ENCODE results near the gene TTC8. TPM values are rescaled to one million over a fixed set of nuclear protein-coding genes. Genes with fewer than 3 reads are reported as not detected.

Gene TTC8
- total and polyA plus RNA-seq, 2 donors (not counting 3 experiments of a cell fraction or from before 2014, with no cell fraction given) = 11.9 to 16.3 TPM

DNA sequence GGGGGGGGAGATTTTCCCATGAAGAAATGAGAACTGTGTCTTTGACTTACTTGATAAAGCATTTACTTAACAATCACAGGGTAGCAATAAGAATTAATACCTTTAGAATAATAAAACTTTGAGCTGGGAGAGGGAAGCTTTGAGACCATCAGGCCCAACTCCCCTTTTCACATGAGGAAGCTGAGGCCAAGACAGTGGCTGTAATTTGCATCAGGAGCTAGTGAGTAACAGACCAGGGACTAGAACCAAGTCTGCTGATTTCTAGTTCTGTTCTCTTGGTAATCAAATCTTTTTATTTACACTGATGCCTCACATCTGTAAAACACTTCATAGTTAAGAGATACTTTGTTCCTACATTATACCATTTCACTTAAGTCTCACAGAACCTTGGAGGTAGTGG is 28.7 kb downstream of the TTC8 start:
- POLR2A ChIA-PET = no interaction called here

More for the DNA sequence above, 28.7 kb downstream of the TTC8 start:
- CTCF ChIA-PET = interaction anchor here (1.9 kb wide), 1 partner anchor 11 kb away, joined by 5 read pairs; no protein-coding TSS in a partner anchor
- H3K4me1 ChIP-seq (ENCODE audit: control insufficient read depth, extremely low read depth, insufficient read depth, low read length) = no peaks in the 10 kb centered on the region
- intact Hi-C loops (cut with micrococcal nuclease) (no loop called here), dilution Hi-C loops (cut with MboI; ENCODE audit: extremely low pct_ligation_motif_present, low sequenced_read_pairs) (no loop called here)
- H3K27me3 ChIP-seq (ENCODE audit: control insufficient read depth in 2 of 2, insufficient read depth in 2 of 2, low read length in 2 of 2) = no peaks in the 10 kb centered on the region
- H2AFZ ChIP-seq (ENCODE audit: low read depth, low read length) = no peak overlapping the region
- H3K79me2 ChIP-seq (ENCODE audit: control insufficient read depth, insufficient read depth, low read length) = no peaks in the 10 kb centered on the region
- TF ChIP-seq, protein P1, sequence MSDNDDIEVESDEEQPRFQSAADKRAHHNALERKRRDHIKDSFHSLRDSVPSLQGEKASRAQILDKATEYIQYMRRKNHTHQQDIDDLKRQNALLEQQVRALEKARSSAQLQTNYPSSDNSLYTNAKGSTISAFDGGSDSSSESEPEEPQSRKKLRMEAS (IDR thresholded peaks at IDR 0.05; ENCODE audit: insufficient read depth, insufficient read length) = no peak
- TF ChIP-seq JUN (IDR thresholded peaks at IDR 0.05; ENCODE audit: borderline replicate concordance, insufficient read depth, insufficient read length, low read depth) = no peak
- TF ChIP-seq, protein P2, sequence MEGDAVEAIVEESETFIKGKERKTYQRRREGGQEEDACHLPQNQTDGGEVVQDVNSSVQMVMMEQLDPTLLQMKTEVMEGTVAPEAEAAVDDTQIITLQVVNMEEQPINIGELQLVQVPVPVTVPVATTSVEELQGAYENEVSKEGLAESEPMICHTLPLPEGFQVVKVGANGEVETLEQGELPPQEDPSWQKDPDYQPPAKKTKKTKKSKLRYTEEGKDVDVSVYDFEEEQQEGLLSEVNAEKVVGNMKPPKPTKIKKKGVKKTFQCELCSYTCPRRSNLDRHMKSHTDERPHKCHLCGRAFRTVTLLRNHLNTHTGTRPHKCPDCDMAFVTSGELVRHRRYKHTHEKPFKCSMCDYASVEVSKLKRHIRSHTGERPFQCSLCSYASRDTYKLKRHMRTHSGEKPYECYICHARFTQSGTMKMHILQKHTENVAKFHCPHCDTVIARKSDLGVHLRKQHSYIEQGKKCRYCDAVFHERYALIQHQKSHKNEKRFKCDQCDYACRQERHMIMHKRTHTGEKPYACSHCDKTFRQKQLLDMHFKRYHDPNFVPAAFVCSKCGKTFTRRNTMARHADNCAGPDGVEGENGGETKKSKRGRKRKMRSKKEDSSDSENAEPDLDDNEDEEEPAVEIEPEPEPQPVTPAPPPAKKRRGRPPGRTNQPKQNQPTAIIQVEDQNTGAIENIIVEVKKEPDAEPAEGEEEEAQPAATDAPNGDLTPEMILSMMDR (IDR thresholded peaks at IDR 0.05; ENCODE audit: extremely low read depth in 1 of 2, insufficient read depth in 1 of 2, low read depth in 1 of 2, low read length in 2 of 2) = no peak
- no peak for TF ChIP-seq POLR2AphosphoS5 (IDR thresholded peaks at IDR 0.05; ENCODE audit: insufficient read depth, low read depth, low read length)
- no peak for TF ChIP-seq FOS (IDR thresholded peaks at IDR 0.05; ENCODE audit: borderline replicate concordance, insufficient read depth, low read length)
- TF ChIP-seq MYC (IDR thresholded peaks at IDR 0.05; ENCODE audit: low read depth, low read length) = no peak
- no peak for TF ChIP-seq EZH2 (IDR thresholded peaks at IDR 0.05; ENCODE audit: borderline replicate concordance, low read depth, low read length, severe bottlenecking)
- no peak for TF ChIP-seq GATA2 (IDR thresholded peaks at IDR 0.05; ENCODE audit: insufficient read depth, insufficient read length, low read depth, low read length)
- no peak for TF ChIP-seq POLR2A (IDR thresholded peaks at IDR 0.05; ENCODE audit: low read depth, low read length)
- no peak overlapping the region for H3K27ac ChIP-seq (ENCODE audit: insufficient read depth, low read depth, low read length)
- H4K20me1 ChIP-seq (replicated peaks; ENCODE audit: control insufficient read depth, extremely low read depth, insufficient read depth, low read length) = no peaks in the 10 kb centered on the region
- no peaks in the 10 kb centered on the region for H3K36me3 ChIP-seq (ENCODE audit: control insufficient read depth in 2 of 2, extremely low read depth in 1 of 2, insufficient read depth in 2 of 2, low read length in 2 of 2)
- no TSS peak for BruUV-seq (replicated peaks)
- H3K9me1 ChIP-seq (replicated peaks; ENCODE audit: control insufficient read depth, extremely low read depth, insufficient read depth, low read length) = no peaks in the 10 kb centered on the region
- H3K9ac ChIP-seq (replicated peaks; ENCODE audit: extremely low read depth, insufficient read depth, low read length) = no peak overlapping the region
- FAIRE-seq (no peak), DNase-seq (ENCODE audit: low read depth, low spot score) (no peak)
- no peak overlapping the region for H3K4me3 ChIP-seq (replicated peaks in 1 of 3; ENCODE audit: insufficient read depth in 1 of 3, low read depth in 1 of 3, low read length in 3 of 3)
- H3K9me3 ChIP-seq (replicated peaks; ENCODE audit: control insufficient read depth, insufficient read depth, low read length) = no peaks in the 10 kb centered on the region
- H3K4me2 ChIP-seq (ENCODE audit: insufficient read depth, low read length) = no peak overlapping the region
